ENCODE measurements around the gene VAV3.

The VAV3 gene

GRCh38 chr1:107523061-107523460, 441.9 kb downstream of the VAV3 start:
- no peak for DNase-seq

Data from NCI-H2227 treated with DMSO at 0.1 percent for 48 hours (cell line).